Activated CD8-positive, alpha-beta memory T cell treated with anti-CD3 and anti-CD28 coated beads, Interleukin-2, amount 50 U/mL, for 48 hours (primary cell): ENCODE measurements around the gene TRIM14.
A peak's percentile ranks its signal among the peaks of the same experiment; 100 is the strongest.
"Not testable (repeated sequence)": the region's sequence is repeated elsewhere in the genome, so short reads cannot be mapped to it uniquely, and the experiment has no call there.

Experiments used
- DNase-seq: peaks from one replicate; pipeline ENCODE4 v3.0.0-alpha.2; 2020

Gene TRIM14

DNA sequence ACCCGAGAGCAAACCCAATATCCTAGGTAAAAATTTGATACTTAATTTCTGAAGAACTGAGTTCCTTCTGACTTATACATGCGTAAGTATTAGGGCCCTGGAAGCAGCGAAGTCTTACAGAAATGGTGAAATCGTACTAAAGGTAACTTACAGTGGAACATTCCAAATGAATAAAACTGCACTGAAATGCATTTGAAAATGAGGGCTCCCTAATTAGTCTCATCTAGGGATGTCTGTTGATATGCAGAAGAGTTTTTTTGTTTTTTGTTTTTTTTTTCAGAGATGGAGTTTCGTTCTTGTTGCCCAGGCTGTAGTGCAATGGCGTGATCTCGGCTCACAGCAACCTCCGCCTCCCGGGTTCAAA lies 72.9 kb downstream of the TRIM14 start:
- no peak for DNase-seq

DNA sequence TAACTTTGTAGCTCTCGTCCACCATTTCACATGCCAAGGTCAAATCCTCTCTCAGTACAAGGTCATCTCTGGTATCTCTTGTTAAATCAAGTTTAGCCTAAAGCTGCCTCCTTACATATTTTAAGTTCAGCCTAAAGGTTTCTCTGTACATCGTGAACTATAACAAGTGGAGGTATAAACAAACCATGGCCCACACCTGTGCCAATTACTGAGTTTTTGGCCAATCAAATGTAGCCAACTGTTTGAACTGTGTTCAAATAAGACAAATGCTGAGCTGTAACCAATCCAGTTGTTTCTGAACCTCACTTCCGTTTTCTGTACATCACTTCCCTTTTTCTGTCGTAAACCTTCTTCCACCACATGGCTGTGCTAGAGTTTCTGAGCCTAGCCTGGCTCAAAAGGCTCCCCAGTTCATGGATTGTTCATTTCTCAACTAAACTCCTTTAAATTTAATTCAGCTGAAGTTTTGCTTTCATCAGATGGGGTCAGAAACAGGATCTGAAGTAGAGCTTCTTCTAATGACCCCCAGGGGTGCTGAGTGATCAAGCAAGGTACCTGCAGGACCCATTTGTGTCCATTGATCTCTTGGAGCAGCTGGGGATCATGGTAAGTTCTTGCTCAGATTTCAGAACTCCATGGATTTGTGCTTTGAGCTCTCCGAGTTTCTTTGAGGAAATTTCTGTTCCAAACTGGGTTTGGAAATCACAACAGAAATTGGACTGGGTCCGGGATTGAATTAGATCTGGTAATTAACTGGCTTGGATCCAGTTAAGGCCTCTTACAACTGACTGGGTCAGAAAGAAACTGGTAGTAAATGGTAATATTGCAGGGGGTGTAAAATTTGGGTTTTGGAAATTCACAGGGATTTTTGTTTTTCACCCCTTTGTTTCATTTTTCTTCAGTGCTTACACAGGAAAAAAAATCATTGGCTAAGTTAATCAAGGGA lies 73.5 kb downstream of the TRIM14 start:
- no peak for DNase-seq

DNA sequence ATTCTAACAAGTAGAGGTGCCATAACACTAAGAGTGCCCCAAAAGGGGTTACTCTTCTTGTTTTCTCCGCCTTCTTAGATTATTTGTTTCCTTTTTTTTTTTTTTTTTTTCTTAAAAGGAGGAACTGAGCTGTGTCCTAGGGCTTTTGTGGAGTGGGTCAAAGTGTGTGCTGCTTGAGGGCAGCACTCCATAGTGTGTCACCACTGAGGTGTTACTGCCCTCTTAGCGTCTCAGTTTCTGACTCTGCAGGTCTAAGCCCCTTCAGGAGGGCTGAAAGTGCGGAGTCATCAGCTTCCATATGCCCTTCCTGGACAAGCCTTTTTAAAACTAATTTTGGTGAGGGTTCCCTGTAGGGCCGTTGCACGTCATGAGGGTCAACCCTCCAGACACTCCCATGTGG lies 75.1 kb downstream of the TRIM14 start:
- no peak for DNase-seq

DNA sequence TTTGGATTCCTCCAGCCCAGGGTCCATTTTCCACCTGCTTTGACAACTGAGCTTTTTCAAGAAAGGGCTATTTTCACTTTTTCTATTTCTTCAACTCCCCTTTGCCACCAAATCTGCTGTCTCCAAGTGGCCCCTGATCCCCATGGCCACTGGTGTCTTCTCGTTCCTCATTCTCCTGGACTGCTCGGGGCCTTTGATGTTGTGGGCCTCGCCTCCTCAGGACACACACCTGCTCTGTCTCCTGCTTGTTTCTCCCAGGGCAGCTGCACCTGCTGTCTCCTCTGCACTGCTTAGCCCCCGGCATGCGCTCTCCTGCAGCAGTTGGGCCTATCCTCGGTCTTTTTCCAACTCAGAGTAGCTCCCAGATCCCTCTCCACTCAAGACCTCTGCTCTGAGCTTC lies 78.8 kb downstream of the TRIM14 start:
- DNase-seq: no peak

DNA sequence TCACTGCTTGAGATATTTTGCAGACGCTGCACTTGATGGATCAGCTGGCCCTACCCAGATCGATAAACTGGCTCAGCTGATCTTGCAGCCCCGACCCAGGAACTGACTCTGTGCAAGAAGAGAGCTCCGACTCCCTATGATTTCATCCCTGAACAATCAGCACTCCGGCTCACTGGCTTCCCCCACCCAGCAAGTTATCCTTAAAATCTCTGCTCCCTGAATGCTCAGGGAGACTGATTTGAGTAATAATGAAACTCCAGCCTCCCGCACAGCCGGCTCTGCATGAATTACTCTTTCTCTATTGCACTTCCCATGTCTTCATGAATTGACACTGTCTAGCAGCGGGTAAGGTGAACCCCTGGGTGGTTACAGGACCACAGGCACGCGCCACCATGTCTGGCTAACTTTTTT lies 79.4 kb downstream of the TRIM14 start:
- DNase-seq: no peak

DNA sequence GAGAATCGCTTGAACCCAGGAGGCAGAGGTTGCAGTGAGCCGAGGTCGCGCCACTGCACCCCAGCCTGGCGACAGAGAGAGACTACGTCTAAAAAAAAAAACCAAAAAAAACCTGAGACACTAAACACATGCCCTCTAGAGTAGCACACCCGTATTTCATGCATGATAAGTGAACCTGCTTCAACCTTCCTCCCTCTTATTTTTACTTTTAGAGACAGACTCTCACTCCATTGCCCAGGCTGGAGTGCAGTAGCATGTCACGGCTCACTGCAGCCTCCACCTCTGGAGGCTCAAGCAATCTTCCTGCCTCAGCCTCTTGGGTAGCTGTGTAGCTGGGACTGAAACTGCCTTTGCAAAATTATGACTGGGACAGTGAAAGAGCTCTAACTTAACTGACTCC lies 80.1 kb downstream of the TRIM14 start:
- no peak for DNase-seq

DNA sequence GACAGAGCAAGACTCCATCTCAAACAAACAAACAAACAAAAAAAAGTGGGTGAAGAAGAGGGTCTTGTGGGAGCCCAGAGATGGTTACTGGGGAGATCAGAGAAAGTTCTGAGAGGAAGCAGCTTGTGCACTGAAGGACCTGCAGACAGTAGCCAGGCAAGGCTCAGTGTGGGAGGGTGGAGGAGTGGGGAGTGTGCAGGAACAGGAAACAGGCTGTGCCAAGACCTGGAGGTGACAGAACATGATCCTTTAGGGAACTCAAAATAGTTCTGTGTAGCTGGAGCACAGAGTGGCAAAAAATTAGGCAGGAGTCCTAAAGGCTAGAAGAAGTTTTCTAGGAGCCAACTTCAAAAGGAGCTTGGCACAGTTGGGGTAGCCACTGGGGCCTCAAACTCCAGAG lies 81.7 kb downstream of the TRIM14 start:
- DNase-seq: no peak

DNA sequence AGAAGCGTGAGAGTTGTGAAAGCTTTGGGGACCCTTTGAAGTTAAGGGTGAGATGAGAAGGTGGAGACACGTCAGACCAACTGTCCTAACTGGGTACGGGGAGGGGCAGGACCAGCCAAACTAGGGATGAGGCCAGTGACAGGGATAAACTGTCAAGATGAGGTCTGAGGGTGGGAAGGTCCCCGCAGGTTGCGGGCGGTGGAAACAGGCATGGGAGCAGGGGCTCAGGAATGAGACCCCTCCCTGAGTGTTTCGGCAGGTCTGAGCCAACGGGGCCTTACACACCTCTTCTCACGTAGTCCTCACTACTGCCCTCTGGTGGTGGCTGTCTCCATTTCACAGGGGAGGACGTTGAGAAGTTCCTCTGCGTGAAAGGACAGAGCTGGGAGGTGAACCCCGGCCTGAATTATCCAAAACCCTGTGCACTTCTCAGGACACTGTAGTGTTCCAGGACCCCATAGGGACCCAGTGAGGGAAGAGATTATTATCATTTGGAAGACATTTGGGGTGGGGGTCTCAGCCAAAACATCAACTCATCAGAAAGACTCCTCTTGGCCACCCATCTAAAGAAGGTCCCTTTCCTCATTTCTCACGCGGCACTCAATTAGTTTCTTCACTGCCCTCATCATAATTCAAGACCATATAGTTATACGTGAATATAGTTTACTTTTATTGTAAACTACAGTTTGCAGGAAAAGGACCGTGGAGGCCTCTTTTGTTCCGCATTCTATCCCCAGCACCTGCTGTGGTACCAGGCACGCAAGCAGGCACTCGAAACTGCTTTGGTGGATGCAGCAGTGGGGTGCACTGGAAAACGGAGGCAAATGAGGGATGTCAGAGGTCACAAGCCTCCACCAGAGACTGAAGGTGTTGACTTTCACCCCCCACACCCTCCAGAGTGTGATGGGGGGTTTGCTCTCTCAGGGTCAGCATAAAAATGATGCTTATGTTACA lies 84.2 kb downstream of the TRIM14 start:
- peak; percentile 98 for DNase-seq

DNA sequence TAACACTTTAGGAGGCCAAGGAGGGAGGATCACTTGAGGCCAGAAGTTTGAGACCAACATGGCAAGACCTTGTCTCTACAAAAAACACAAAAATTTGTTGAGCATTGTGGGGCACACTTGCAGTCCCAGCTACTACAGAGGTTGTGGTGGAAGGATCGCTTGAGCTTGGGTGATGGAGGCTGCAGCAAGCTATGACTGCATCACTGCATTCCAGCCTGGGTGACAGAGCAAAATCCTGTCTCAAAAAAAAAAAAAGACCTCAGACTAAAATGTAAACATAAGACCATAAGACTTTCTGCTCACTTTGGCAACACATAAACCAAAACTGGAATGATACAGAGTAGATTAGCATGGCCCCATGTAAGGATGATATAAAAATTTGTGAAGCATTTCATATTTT lies 87.1 kb downstream of the TRIM14 start:
- DNase-seq: no peak

DNA sequence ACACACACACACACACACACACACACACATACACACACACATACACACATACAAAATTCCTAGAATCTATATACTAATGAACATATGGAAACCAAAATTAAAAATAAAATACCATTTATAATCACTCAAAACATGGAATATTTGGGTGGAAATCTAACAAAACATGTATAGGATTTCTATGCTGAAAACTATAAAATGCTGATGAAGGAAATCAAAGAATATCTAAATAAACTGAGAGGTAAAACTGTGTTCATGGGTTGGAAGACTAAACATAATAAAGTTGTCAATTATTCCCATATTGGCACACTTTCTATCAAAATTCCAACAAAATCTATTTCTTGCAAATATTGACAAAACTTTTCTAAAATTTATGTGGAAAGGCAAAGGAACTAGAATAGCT lies 87.9 kb downstream of the TRIM14 start:
- no peak for DNase-seq

DNA sequence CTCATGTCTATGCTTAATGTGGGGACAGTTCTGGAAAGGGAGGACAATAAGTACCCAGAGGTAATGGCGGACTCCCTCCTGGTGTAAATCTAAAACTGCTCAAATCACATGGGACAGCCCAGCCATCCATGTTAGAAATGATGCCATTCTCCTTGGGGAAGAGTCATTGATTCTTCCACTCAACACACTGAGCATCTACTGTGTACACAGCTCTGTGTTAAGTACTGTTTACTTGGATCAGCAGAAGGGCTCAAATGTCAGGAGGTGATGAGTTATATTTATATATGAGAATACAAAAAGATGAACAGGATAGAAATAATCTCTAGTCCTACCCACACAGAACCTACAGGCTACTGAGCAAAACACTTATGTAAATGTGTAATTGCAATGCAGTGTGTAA lies 94.3 kb downstream of the TRIM14 start:
- DNase-seq: no peak

DNA sequence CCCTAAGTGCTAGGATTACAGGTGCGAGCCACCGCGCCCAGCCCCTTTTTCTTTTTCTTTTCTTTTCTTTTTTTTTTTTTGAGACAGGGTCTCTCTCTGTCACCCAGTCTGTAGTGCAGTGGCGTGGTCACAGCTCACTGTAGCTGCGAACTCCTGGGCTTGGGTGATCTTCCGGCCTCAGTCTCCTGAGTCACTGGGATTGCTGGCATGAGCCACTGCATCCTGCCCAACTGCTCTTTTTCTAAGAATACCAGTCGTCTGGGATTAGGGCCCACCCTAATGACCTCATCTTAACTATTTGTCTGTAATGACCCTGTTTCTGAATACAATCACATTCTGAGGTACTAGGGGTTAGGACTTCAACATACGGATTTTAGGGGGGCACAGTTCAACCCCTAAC lies 96.6 kb downstream of the TRIM14 start:
- no peak for DNase-seq

DNA sequence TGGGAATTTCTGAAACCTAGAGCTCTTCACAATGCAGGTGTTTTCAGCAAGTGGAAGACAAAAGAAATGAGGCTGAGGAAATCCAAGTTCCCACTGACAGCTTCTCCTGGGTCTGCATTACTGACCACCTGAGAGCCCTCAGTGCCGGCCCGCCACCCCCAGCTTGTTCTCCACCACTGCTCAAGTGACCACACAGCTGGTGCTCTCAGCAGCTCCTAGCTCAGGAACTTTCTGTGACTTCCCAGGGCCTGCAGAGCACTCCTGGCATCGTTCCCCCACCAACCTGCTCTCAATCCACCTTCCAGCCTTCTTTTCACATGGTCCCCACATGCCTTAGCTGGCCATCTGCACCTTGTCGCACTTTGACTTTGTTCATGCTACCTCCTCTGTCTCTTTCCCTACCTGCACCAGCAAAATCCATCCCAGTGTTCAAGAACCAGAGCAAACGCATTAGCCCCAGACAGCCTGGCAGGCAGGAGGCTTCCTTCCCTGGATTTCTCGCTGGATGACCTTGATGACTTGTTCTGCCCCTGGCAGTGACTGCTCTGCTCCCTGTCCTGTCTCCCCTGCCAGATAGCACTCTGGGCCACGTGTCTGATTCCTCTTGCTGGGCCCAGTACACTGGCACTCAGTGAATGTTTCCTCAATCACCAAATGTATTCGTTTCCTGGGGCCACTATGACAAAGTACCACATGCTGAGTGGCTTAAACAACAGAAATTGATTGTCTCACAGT lies 97.5 kb downstream of the TRIM14 start:
- no peak for DNase-seq

DNA sequence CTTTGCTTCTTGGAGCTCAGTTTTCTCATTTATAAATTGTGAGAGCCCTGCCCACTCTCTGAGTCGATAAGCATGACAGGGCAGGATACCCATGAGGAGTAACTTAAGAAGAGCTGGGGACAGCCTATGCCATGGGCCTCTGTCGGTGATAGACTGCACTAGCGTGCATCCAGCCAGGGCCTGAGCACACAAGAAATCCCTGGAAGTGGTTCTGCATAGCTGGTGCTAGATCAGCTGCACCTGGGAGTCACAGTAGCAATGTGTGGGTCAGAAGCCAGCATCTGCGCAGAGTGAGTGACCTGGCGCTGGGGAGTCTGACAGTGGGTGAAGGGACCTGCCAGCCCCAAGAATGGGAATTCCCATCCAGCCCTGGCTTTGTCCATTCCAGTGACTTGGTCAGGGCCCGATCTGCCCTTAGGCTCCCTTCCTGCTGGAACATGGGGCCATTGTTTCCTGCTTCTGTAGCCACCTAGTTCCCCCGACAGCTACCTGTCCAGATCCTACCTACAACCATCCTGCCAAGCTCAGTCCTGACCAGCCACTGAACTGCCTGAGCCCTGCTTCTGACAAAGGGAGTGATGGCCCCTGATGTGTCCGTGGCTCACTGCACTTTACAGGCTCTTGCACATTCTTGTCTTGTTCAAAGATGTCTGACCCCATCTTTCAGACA lies 98.4 kb downstream of the TRIM14 start:
- DNase-seq: no peak

DNA sequence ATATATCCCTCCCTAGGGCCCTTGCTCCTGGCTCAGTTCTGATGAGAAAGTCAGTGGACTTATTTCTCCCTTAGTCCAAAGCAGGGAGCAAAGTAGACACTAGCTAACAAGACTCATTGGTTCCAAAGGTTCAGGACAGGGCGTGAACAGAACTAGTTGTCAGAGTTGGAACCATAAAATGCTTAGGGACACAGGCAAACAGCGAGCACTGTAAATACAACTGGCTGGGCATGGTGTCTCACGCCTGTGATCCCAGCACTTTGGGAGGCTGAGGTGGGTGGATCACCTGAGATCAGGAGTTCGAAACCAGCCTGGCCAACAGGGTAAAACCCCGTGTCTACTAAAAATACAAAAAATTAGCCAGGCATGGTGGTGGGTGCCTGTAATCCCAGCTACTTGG lies 99.2 kb downstream of the TRIM14 start:
- DNase-seq: not testable (repeated sequence)
